NCI-H446 (cell line): ENCODE data around the gene GGNBP2.

Source experiments
- DNase-seq, 2 experiments: peaks; one replicate each; lab custom pipeline; 2025; lab: John Stamatoyannopoulos, UW

The GGNBP2 gene

DNA sequence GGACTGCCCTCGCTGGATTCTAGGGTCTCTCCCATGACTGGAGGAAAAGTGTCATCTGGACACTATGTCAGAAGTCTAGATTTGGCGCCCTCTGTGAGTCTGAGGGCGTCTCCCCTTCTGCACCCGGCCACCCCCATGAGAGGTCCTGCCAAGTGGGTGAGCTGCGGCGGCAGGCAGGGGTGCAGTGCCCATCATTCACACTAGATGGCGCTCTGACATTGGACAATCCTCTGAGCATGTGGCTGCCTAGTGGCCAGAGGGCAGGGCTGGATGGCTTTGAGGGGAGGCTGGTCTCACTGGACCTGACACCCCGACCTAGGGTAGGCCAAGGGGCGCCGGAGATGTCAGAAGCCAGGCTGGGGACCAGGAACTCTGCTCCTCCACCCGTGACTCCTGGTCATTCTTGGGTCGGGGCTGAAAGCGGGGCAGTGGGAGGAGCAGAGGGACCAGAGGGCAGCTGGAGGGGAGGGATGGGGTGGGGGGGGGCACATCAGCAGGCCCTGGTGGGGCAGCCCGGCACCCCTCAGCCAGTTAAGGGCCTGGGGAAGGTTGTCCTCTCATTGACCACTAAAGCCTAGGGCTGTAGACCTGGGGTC is 84.6 kb downstream of the GGNBP2 start:
- DNase-seq, result peak in 1 of 2 experiments; percentile 70

GRCh38 chr17:36629970-36630502 is 85.3 kb downstream of the GGNBP2 start:
- no peak for DNase-seq

GRCh38 chr17:36631022-36631421 is 86.3 kb downstream of the GGNBP2 start:
- DNase-seq, result no peak

DNA sequence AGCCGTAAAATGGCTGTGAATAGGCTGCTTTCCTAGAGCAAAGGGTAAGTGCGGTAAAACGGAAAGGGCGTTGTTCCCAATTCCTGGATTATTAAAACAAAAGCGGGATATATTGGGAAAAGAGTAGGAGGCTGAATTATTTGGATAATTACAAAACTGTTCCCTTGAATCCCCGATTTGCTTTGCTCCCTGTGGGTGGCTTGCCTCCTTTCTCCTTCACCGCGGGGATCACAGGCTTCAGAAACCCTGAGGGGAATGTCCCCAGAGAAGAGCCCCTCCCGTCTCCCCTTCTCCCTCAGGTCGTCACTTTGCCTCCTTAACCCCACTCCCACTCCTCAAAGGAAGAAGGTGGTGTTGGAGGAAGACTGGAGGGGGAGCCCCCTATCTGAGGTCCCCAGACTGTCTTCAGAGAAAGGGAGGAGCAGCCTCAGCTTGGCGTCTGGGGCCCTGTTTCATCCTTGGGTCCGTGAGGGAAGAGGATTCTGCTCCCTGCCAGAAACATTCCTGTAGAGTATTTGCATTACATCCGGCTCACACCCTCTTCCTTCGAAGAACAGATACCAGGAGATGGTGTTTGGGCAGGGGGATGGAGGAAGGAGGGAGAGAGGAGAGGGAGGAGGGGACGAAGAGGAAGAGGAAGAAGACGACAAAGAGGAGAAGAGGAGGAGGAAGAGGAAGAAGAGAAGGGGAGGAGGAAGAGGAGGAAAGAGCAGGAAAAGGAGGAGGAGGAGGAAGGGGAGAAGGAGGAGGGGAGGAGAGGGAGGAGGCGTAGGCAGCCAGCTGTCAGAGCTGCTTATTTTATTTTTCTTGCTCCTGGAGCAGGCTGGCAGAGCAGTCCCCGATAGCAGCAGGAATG is 88.4 kb downstream of the GGNBP2 start:
- DNase-seq, result no peak
